ENCODE data around the gene GORASP2.
A peak's percentile ranks its signal among the peaks of the same experiment; 100 is the strongest.

Gene GORASP2

GRCh38 chr2:170968205-170969003, 39.4 kb downstream of the GORASP2 start:
- DNase-seq = no peak

DNA sequence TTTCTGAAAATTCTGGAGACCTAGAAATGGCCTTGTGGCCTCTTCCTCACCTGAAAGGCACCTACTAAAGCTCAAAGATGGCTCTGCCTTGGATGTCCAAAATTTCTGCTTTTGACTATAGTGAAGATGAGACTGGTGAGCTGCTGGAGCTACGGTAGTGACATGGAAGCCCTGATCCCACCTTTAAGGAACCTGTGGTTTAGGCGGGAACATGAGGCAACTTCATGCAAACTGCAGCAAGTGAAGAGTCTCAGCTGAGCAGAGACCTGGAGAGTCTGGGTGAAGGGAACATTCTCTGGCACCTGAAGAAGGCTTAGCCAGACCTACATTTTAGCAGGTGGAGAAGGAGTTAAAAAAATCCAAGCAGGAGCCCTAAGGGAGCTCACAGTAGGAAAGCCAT, 40.0 kb downstream of the GORASP2 start:
- no peak for DNase-seq

- DNase-seq = no peak
Observed at GRCh38 chr2:170969872-170970496, 40.9 kb downstream of the GORASP2 start.

DNA sequence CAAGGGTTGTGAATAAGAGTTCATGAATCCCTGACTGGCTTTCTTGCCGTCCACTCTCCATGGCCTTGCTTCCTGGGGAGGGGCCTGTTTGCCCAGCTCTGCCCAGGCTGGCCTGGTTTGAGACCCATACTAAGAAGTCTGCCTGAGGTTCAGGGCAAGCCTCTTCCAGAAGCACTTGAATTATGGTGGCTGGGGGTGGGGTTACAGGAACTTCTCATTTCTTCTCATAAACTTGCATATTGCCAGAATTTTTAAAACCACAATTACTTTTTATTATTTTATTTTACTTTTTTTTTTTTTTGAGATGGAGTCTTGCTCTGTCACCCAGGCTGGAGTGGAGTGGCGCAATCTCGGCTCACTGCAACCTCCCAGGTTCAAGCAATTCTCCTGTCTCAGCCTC, 42.0 kb downstream of the GORASP2 start:
- no peak for DNase-seq

GRCh38 chr2:170972296-170973224, 43.5 kb downstream of the GORASP2 start:
- DNase-seq = no peak

DNA sequence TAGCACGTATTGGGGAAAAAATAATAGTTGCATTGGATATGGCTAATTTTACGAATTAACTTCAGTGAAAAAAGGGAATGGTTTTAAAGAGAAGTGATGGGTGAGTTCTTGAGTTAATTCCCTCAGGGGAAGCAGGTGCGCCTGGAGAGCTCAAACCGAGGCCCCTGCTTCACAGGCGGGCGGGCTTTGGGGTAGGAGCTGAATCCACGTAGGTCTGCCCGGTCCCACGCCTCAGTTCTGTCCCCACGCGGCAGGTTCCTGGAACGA, 44.1 kb downstream of the GORASP2 start:
- DNase-seq = no peak

DNA sequence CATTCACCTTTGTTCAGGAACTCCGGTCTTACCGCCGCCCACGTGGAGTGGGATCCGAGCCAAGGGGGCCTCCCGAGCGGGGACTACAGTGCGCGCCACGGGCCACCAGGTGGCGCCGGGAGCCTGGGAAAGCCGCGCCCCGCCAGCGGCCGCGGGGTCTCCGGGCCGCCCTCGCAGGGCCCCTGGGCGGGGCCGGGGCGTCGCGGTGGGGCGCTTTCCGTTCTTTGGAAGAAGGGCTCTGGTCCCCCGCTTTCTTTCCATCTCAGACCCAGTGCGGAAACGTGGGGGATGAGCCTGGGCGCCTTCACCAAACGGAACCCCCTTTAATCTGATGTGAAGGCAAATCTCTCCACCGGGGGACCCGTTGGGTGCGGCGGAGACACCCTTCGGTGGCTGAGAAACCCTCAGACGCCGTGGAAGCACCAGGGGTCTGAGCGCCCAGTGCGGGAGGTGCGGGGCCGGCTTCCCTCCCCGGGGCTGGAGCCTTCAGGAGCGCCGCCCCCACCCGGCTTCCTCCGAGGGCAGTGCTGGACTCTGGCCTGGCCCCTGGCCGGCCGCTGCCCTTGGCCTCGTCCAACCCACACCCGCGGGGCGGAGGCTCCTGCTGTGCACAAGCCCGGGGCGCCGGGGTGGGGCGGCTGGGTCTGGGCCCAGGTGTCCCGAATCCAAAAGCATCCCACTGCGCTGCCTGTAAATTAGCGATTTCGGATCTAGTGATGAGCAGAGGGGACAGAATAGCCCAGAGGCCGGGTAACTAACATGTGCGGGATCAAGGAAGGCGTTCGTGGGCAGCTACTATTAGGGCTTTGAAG, 44.6 kb downstream of the GORASP2 start:
- DNase-seq = peak; percentile 93

GRCh38 chr2:170974304-170974993, 45.4 kb downstream of the GORASP2 start:
- DNase-seq = no peak

DNA sequence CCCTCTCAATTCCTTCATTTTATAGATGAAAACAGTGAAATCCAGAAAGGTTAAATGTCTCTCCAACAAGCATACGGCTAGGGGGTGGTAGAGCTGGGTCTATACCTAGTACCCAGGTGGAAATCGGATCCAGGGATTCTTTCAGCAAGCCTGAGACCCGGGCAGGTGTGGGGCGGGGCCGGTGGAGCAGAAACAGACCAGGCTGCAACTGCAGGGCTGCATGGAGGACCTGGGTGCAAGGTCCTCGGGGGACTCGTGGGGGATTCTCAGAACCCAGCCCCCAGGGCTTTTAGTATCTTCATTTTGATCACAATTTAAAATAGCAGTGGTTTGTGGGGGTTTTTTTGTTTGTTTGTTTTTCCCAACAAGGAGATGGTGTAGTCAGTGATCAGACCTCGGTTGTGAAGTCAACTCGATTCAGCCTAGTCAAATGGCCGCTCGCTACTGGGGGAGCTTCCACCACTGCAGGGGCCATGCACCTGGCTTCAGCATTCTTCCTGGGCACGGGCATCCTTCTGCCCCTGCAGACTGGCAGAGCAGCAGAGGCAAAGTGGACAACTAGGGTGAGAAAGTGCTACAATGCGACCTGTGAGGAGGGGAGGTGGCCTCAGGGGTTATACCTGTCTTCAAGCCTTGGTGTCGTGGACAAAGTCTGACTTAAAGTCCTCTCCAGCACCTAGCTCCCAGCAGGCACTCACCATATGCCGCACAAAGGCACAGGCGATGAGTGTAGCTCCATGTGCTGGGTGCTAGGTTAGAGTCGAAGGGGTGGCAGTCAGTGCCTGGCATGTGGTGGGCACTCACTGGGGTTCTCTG, 46.3 kb downstream of the GORASP2 start:
- no peak for DNase-seq

GRCh38 chr2:170975943-170976270, 46.9 kb downstream of the GORASP2 start:
- DNase-seq = no peak

DNA sequence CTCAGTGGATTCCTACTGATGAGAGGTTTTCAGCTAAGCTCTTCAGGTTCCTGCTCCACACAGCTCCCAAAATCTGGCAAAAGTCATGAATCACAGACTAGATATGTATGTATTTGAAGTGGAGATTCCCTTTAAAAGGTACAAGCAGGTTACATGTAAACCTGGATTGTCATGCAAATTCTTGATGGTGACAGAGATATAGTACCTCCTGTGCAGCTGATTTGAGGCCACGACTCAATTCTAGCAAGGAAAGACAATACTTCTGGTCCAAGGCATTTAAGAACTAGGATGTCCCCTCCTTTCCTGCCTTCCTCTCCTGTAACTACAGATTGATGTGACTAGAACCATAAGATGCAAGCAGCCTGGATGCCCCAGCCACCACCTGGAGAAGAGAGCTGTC, 55.0 kb downstream of the GORASP2 start:
- no peak for DNase-seq

- no peak for DNase-seq
Observed at GRCh38 chr2:170985407-170985806, 56.4 kb downstream of the GORASP2 start.

DNA sequence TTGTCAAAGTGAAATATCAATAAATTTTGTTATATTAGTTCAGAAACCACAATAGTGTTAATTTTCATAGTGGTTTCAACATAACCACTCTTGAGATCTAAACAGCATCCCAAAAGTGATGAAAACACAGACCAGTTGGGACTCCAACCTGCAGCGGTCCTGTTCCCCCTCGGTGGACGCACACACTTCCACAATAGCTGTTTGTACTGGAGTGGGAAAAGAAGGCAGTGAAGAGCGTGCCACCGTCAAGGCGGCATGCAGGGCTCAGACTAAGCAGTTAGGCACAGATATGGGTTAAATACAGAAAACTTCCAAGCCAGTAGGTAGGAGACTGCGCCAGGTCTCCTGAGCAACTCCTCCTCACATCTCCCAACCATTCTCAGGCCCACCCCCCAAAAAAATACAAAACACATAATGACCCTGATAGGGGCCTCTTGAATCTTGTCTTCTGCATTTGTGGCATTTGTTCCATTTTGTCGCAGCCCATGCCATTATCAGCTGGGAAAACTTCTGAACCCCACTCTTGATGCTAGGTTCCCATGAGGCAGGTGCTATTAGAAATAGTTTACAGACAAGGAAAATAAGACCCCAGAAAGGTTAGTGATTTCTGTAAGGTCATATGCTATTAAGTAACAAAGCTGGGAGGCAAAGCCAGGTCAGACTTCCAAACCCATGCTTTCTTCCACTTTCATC, 57.7 kb downstream of the GORASP2 start:
- DNase-seq = no peak

- no peak for DNase-seq
Observed at GRCh38 chr2:170991398-170992182, 62.5 kb downstream of the GORASP2 start.

- no peak for DNase-seq
Observed at GRCh38 chr2:170996316-170996715, 67.3 kb downstream of the GORASP2 start.

DNA sequence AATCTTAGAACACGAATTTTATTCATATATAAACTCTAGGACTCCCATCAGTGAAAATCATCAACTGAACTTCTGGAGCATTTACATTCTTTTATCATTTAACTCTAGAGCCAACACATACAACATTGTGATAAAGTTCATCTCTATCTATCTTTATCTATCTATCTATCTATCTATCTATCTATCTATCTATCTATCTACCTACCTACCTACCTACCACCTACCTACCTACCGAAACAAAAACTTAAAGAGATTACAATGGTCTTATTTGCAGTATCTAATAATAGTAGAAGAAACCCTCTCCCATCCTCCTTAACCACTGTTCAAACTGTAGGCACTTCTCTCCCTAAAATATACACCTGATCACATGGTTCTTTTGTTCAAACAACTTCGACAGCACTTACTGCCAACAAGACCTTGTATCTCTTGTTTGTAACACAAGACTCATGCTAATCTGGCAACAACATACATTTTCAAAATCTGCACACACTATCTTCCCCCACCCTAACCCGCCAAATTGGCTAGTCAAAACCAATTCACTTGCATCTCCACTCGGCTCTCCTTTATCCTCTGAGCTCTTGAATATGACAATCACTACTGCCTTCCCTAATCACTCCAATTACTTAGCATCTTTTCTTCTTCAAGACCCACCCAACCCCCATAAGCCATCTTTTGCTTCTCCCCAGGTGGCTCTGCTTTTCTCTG, 69.0 kb downstream of the GORASP2 start:
- DNase-seq = no peak

GRCh38 chr2:170999654-171000053, 70.6 kb downstream of the GORASP2 start:
- DNase-seq = no peak

DNA sequence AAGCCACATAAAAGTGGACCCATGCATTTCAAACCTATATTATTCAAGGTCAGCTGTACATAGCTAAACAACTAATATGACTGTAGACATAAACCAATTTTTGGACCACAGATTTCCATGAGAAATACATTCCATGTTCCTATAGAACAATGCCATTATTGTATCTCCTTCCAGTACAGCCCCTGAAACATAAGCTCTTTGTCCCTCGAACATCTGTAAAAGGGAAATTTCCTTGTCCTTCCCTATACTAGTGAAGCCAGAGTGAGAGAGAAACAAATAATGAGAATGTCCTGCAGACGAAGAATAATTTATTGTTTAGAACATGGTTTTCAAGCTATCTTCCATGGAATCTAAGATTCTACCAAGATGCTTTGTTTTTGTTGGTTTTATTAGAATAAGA, 75.3 kb downstream of the GORASP2 start:
- DNase-seq = no peak

DNA sequence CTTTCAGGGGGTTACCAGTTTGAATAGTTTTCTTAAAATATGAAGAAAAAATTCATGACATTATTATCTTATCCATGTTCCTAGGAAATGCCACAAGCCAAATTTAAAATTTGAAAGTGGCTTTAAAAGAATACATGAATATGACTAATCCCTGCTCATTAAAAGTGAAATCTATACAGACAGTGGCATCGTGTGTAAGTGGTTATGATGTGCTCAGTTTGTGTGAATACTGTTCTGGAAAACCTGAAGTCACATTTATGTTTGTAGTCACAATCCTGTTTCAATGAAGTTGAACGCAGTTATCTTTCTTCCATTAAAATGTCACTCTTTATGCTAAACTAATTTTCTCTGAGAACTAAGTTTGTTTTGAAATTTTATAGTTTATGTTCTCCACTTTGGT, 75.8 kb downstream of the GORASP2 start:
- DNase-seq = no peak
